NCI-H1105 treated with DMSO at 0.1 percent for 48 hours (cell line): ENCODE results near the gene ARL15.
A peak's percentile ranks its signal among the peaks of the same experiment; 100 is the strongest.

Experiments
- DNase-seq: peaks from one replicate; lab custom pipeline; 2025; lab: John Stamatoyannopoulos, UW

The ARL15 gene

GRCh38 chr5:54156577-54156976 is 153.8 kb downstream of the ARL15 start:
- peak; percentile 43 for DNase-seq

DNA sequence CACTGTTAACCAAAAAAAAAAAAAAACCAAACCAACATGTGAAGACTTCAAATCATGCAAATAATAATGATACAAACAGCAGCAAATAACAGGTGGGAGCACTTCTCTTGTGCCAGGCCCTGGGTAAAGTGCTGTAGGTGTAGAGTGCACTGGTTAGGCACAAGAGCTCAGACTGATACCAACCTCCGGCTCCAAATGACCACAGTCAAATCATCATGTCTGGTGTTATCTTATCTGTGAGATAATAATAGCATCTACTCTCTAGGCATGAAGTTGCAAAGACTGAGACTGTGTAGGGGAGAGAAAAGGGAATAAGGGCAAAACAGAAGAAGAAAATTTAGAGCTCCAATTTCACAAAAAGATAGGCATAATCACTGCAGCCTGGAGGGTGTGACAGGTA is 159.5 kb downstream of the ARL15 start:
- DNase-seq = no peak

DNA sequence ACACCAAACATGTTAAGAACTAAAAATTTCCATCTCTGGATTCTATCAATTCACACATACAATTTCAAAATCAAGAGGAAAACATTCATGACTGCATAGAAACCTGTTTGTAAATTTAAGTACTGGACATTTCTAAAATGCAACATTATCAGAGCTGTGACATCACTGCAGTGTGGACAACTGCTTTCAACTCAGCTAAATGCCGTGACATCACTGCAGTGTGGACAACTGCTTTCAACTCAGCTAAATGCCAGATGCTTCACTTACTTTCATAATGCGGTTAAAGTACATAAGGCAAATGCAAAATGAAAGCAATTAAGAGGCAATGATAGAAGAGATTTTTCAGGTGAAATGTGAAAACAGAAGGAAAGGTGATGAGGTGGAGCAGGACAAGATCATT is 161.5 kb downstream of the ARL15 start:
- no peak for DNase-seq

DNA sequence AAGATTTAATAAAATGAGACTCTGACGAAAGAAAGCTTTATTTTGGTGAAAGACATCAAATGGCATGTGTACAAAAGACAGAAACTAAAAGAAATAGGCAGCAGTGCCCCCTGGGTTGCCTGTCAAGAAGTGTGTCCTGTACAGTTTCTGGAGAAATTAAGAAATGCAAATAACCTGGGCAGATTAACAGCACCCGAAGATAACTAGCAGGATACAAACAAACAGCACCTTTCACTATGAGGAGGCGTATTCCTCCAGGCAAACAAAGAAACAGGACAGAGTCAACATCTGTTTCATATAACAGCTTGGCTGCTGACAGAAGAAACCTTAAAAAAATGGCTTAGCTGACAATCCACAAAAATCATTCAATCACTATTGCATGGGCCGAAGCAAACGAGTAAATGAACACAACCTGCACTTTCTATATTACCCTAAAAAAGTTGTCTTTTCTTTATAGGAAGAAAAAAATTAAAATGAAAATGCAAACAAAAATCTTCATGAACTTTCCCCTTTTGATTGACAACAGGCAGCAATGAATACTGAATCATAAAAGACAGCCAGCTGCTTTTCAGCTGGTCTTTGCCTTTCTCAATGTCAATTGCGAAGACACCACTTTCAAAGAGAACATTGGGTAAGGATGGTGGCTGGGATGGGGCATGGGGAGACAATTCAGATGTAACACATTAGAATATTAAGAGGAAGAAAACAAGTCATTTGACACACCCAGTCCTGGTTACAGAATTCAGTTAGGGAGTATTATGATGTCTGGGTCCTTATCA is 162.1 kb downstream of the ARL15 start:
- DNase-seq = no peak

GRCh38 chr5:54146916-54147315 is 163.5 kb downstream of the ARL15 start:
- DNase-seq = peak; percentile 59

GRCh38 chr5:54146390-54146789 is 164.0 kb downstream of the ARL15 start:
- DNase-seq = no peak

DNA sequence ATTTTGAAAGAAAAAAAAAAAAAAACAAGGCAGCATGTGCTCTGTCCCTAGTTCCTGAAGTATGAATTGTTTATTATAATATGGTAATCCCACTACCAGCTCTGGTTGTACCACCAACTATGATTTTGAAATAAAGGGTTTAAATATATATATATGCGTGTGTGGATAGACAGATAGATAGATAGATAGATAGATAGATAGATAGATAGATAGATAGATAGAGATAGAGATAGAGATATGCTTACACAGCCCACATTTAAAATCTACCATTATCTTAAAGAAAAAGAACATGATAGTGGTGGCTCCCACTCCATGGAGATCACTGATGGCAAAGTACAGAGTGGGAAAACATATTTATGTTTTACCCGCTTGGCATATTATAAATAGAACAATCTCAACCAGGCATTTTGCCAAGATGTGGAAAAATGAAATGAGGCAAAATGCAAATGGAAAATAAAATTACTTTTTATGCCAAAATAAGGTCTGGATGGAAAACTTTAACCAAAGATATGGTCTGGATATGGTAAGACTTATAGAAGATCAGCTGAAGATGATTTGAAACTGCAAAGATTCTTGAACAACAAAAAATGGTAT is 170.0 kb downstream of the ARL15 start:
- DNase-seq = no peak

- DNase-seq = no peak
Observed at GRCh38 chr5:54136516-54137440, 173.6 kb downstream of the ARL15 start.

GRCh38 chr5:54135042-54135441 is 175.3 kb downstream of the ARL15 start:
- DNase-seq = no peak

- DNase-seq = no peak
Observed at GRCh38 chr5:54133917-54134316, 176.5 kb downstream of the ARL15 start.

GRCh38 chr5:54120473-54120872 is 189.9 kb downstream of the ARL15 start:
- DNase-seq = no peak

DNA sequence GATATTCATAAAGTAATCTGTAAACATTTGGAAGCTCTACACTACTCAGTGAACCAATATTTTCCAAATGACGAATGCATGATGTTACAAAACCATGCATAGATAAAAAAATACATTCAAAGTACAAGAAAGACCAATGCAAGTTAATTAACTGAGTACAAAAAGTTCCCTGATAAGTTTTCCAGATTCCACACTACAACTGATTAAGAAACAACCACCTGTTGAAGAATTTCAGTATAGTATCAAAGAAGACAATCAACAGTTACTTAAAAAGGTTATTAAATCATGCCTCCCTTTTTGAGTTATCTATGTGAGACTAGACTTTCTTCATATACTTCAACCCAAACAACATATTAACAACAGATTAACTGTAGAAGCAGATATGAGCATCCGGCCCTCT is 192.4 kb downstream of the ARL15 start:
- no peak for DNase-seq

- DNase-seq = no peak
Observed at GRCh38 chr5:54115735-54116403, 194.5 kb downstream of the ARL15 start.

DNA sequence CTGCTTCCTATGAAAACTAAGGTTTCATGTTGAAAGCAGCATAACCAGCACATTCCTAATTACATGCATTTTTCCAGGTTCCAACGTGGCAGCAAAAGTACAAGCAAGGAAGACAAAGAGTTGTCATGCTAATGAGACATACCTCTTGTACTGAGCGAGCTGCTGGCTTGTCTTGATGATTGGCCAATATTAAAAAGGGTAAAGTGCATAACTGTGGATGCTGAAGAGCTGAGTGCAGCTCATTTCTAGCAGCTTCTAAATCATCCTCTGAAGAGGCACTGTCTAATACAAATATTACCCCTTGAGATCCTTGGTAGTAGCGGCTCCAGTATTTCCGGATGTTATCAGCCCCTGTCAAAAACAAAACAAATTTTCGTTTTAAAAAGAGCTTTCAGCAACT is 197.3 kb downstream of the ARL15 start:
- DNase-seq = no peak

DNA sequence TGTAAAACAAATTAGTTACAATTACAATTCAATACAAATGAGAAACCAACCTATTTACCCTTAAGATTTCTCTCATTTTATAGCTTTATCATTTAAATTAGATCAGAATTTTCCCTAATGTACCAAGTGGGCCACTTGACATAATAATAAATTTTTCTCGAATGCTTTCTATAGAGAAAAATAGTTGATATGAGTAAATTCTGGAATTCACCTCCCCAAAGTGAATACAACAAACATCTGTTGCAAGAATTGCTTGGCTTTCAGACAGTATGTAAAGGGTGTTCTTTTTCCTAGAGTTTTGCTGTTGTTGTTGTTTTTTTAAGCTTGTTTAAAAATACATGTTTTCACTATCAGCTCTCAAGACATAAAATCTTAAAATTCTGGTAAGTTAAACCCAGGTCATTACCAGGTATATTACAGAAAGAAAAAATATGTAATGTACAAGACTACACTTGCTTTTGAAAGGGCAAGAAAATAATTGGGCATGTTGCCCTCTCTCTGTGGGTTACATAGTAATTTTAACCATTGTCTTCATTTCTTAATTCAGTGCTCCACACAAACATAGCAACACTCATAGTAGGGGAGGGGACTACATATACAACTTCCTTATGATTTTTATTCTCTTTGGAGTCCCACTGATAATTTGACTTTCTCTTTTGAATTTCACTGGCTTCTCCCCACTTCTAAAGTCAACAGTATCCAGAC is 200.6 kb downstream of the ARL15 start:
- DNase-seq = no peak

DNA sequence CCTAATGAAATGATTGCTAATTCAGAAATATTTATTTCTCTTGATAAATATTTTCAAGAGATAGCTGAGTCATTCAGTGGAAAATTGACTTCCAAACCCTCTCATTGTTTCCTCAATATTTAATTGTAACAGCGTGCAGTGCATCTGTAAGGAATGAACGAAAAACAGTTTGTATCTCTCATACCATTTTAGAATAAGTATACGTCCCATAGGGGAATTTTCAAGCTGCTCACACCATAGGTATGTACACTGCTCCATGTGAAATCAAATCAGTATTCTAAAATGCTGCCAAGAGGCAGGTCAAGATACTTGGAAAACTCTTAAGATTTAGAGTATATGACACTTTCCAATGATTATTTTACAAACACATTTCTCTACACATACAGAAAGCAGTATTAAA is 202.2 kb downstream of the ARL15 start:
- no peak for DNase-seq

DNA sequence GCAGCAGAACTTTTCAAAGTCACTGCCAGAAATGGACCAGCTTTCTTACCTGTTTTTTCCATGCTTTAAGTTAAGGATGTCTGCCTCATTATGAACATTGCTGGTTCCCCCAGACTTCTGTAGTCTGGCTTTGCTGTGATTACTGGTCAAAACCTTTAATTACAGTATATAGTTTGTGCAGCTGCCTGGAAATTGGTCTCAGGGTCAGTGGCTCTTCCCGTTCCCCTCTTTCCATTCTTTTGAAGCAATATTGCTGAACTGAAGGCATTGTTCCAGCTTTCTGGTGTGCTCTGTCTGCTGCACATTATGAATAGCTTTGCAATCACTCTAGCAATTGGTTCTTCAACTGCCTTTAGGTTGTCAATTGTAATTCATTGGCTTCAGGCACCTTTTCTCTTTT is 206.5 kb downstream of the ARL15 start:
- DNase-seq = no peak

GRCh38 chr5:54098267-54098666 is 212.1 kb downstream of the ARL15 start:
- DNase-seq = no peak

GRCh38 chr5:54095969-54096368 is 214.4 kb downstream of the ARL15 start:
- DNase-seq = no peak

- no peak for DNase-seq
Observed at GRCh38 chr5:54094706-54095105, 215.7 kb downstream of the ARL15 start.

DNA sequence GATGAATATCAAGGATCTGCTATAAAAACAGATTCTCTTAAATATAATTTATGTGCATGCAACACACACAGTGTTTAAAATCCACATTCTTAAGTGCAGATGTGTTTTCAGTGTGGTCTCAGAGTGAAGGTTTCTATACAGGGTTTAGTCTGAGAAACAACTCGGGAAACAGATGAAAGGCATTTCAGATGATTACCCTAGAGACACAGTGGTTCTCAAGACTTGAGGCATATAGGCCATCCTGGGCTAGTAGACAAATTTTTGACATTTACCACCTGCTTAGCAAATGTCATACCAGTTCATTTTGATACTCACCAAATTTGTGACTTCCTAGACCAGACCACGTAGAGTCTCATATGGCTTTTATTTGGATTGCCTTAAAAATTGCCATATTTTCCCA is 216.5 kb downstream of the ARL15 start:
- no peak for DNase-seq

- DNase-seq = peak; percentile 11
Observed at GRCh38 chr5:54093081-54093492, 217.3 kb downstream of the ARL15 start.
